Keratinocyte (primary cell): Measurements from ENCODE around the gene PELI1. TPM values are rescaled to one million over a fixed set of nuclear protein-coding genes. Genes with fewer than 3 reads are reported as not detected.

Source experiments
- DNase-seq: peaks from one replicate; pipeline ENCODE4 v3.0.0-alpha.2; 2011; ENCODE audit warnings: low read depth, missing footprints, low spot score
- FAIRE-seq: peaks from 2 replicates; lab custom pipeline; 2011; peaks lifted over from hg19 to GRCh38; lab: Jason Lieb, UNC
- H2AFZ ChIP-seq: 2 replicates; pipeline ENCODE4 v1.6.0; 2012; ENCODE audit warnings: low read length, control low read depth, inconsistent platforms; ENCODE audit not compliant: control insufficient read depth
- H3K27ac ChIP-seq: 2 replicates; pipeline ENCODE4 v1.5.1; 2011; ENCODE audit warnings: low read length; ENCODE audit not compliant: control insufficient read depth, insufficient read depth
- H3K27me3 ChIP-seq: 3 replicates; pipeline ENCODE4 v1.6.0; 2011; ENCODE audit warnings: low read length; ENCODE audit not compliant: control insufficient read depth, insufficient read depth; ENCODE audit errors: extremely low read depth
- H3K36me3 ChIP-seq, 2 experiments: 2 replicates in 1 of 2; 3 replicates in 1 of 2; pipeline ENCODE4 v1.5.1; 2011; ENCODE audit warnings: low read length in 2 of 2, mild to moderate bottlenecking in 1 of 2; ENCODE audit not compliant: control insufficient read depth in 2 of 2, insufficient read depth in 2 of 2; ENCODE audit errors: extremely low read depth in 1 of 2
- H3K4me1 ChIP-seq: 3 replicates; pipeline ENCODE4 v1.5.1; 2011; ENCODE audit warnings: low read length; ENCODE audit not compliant: control insufficient read depth, insufficient read depth; ENCODE audit errors: extremely low read depth
- H3K4me2 ChIP-seq: 3 replicates; pipeline ENCODE4 v1.6.0; 2011; ENCODE audit warnings: low read depth, low read length; ENCODE audit not compliant: control insufficient read depth, insufficient read depth; ENCODE audit errors: extremely low read depth
- H3K4me3 ChIP-seq, 3 experiments: fragments of 200-600 bp in 1 of 3; sonication (generic) in 1 of 3; 2 replicates in 2 of 3; 3 replicates in 1 of 3; pipeline ENCODE4 v1.5.1; 2011 to 2016; ENCODE audit warnings: low read length in 3 of 3, mild to moderate bottlenecking in 3 of 3, control low read depth in 2 of 3, inconsistent platforms in 1 of 3, low read depth in 1 of 3, mixed read lengths in 1 of 3, mixed run types in 1 of 3, moderate library complexity in 1 of 3; ENCODE audit not compliant: control insufficient read depth in 2 of 3, insufficient read depth in 2 of 3; ENCODE audit errors: extremely low read depth in 1 of 3
- H3K79me2 ChIP-seq: 2 replicates; pipeline ENCODE4 v1.6.0; 2012; ENCODE audit warnings: low read length; ENCODE audit not compliant: control insufficient read depth, insufficient read depth
- H3K9ac ChIP-seq: 3 replicates; pipeline ENCODE4 v1.6.0; 2011; ENCODE audit warnings: low read length; ENCODE audit not compliant: control insufficient read depth, insufficient read depth; ENCODE audit errors: extremely low read depth
- H3K9me1 ChIP-seq: 3 replicates; pipeline ENCODE4 v1.6.0; 2011; ENCODE audit warnings: low read length; ENCODE audit not compliant: control insufficient read depth, insufficient read depth; ENCODE audit errors: extremely low read depth
- H3K9me3 ChIP-seq: 2 replicates; pipeline ENCODE4 v1.5.1; 2012; ENCODE audit warnings: low read depth, low read length; ENCODE audit not compliant: control insufficient read depth
- H4K20me1 ChIP-seq: 3 replicates; pipeline ENCODE4 v1.6.0; 2011; ENCODE audit warnings: low read length; ENCODE audit not compliant: control insufficient read depth, insufficient read depth; ENCODE audit errors: extremely low read depth
- CTCF ChIP-seq, 3 experiments: IDR thresholded peaks in 1 of 3; conservative IDR thresholded peaks in 1 of 3; optimal IDR thresholded peaks in 1 of 3; 2 replicates in 2 of 3; 3 replicates in 1 of 3; pipeline versions ENCODE3 to v1.5.1; 2011; ENCODE audit warnings: low read length in 3 of 3, mild to moderate bottlenecking in 3 of 3, moderate library complexity in 2 of 3, control low read depth in 1 of 3, inconsistent platforms in 1 of 3; ENCODE audit not compliant: insufficient read depth in 2 of 3; ENCODE audit errors: extremely low read depth in 1 of 3
- EZH2 ChIP-seq: IDR thresholded peaks from one replicate; pipeline ENCODE4 v1.6.1; 2012; ENCODE audit warnings: inconsistent platforms, mild to moderate bottlenecking, low read length, moderate library complexity
- dilution Hi-C: fragments of 300-500 bp; cut with MboI; formaldehyde crosslinking; loops from one replicate; pipeline ENCODE4 v1.7.0; 2020; ENCODE audit warnings: low sequenced_read_pairs; ENCODE audit not compliant: extremely low pct_ligation_motif_present
- polyA plus RNA-seq, 5 experiments: library from polyadenylated mRNA; depleted of rRNA in 3 of 5; stranded (reverse) in 3 of 5; stranded (forward) in 1 of 5; unstranded in 1 of 5; fragments of >200 nt; gene quantifications; 1 replicate in 1 of 5; 2 replicates in 3 of 5; 3 replicates in 1 of 5; pipeline versions ENCODE4 v1.2.1 to v1.2.3, GENCODE V29; 2011 to 2012; ENCODE audit warnings: missing spikeins in 2 of 5, low read depth in 1 of 5, low replicate concordance in 1 of 5

PELI1 gene
- polyA plus RNA-seq, 1 donor (not counting 4 experiments of a cell fraction or from before 2014, with no cell fraction given), result 21.2 TPM

GRCh38 chr2:64106481-64106880 lies 37.7 kb downstream of the PELI1 start:
- Histone ChIP-seq H4K20me1 (no peaks in the 10 kb centered on the region), H3K9me1 (peaks cover 2% of the 10 kb centered on the region), H3K4me1 (peaks cover 22% of the 10 kb centered on the region), H3K9me3 (no peaks in the 10 kb centered on the region), H3K4me3 (no peak overlapping the region), H3K79me2 (peaks cover 26% of the 10 kb centered on the region), H3K9ac (no peak overlapping the region), H3K27me3 (no peaks in the 10 kb centered on the region), H2AFZ (no peak overlapping the region), H3K36me3 (peaks cover 1 to 9% of the 10 kb centered on the region in 2 experiments), H3K27ac (no peak overlapping the region), H3K4me2 (no peak overlapping the region)
- dilution Hi-C loops, result no loop called here
- no peak for DNase-seq
- no peak for FAIRE-seq
- TF ChIP-seq CTCF (optimal IDR thresholded peaks at IDR 0.05 in 1 of 3, IDR thresholded peaks at IDR 0.05 in 1 of 3, conservative IDR thresholded peaks at IDR 0.05 in 1 of 3; ENCODE audit: extremely low read depth in 1 of 3, insufficient read depth in 2 of 3, low read length in 3 of 3) (no peak), EZH2 (no peak)

GRCh38 chr2:64105670-64106461 lies 38.4 kb downstream of the PELI1 start:
- H2AFZ ChIP-seq, result no peak overlapping the region
- no peak overlapping the region for H3K4me3 ChIP-seq
- H3K9me3 ChIP-seq, result no peaks in the 10 kb centered on the region
- dilution Hi-C loops, result no loop called here
- H3K36me3 ChIP-seq, result peaks cover 1 to 9% of the 10 kb centered on the region in 2 experiments
- H3K9me1 ChIP-seq, result peaks cover 2% of the 10 kb centered on the region
- TF ChIP-seq CTCF (optimal IDR thresholded peaks at IDR 0.05 in 1 of 3, IDR thresholded peaks at IDR 0.05 in 1 of 3, conservative IDR thresholded peaks at IDR 0.05 in 1 of 3; ENCODE audit: extremely low read depth in 1 of 3, insufficient read depth in 2 of 3, low read length in 3 of 3), result no peak
- no peak for TF ChIP-seq EZH2
- DNase-seq (no peak), FAIRE-seq (peak; percentile 34)
- no peaks in the 10 kb centered on the region for H4K20me1 ChIP-seq
- peaks cover 22% of the 10 kb centered on the region for H3K4me1 ChIP-seq
- no peaks in the 10 kb centered on the region for H3K27me3 ChIP-seq
- no peak overlapping the region for H3K4me2 ChIP-seq
- peak overlapping the region; percentile 44 for H3K27ac ChIP-seq
- peaks cover 22% of the 10 kb centered on the region for H3K79me2 ChIP-seq
- H3K9ac ChIP-seq, result no peak overlapping the region
